Heart right ventricle (tissue), 16 donors: ENCODE results near the gene TCF4. TPM values are rescaled to one million over a fixed set of nuclear protein-coding genes. Genes with fewer than 3 reads are reported as not detected.

Experiments used
- ATAC-seq, 8 donors: fragments of 200-7000 bp; cut with Tn5 transposase; one replicate each; pipeline ENCODE4 v1.9.1; 2020; ENCODE audit warnings: mild to moderate bottlenecking in 8 of 8, moderate library complexity in 8 of 8, moderate number of reproducible peaks in 1 of 8
- DNase-seq, 2 donors: peaks; one replicate each; pipeline ENCODE4 v3.0.0-alpha.2; 2020
- H3K27ac ChIP-seq, 10 donors: fragments of 200-600 bp; sonication (generic) in 2 of 10; one replicate each; pipeline versions ENCODE4 v1.5.0 to v1.8.0; 2020 to 2022; ENCODE audit warnings: mild to moderate bottlenecking in 3 of 10
- H3K27me3 ChIP-seq, 7 donors: fragments of 200-600 bp; one replicate each; pipeline ENCODE4 v1.8.0; 2021 to 2022; ENCODE audit warnings: mild to moderate bottlenecking in 2 of 7
- H3K36me3 ChIP-seq, 9 donors: fragments of 200-600 bp; sonication (generic) in 1 of 9; one replicate each; pipeline versions ENCODE4 v1.5.0 to v1.8.0; 2020 to 2022; ENCODE audit warnings: mild to moderate bottlenecking in 2 of 9
- H3K4me1 ChIP-seq, 9 donors: fragments of 200-600 bp; sonication (generic) in 1 of 9; one replicate each; pipeline versions ENCODE4 v1.5.0 to v1.8.0; 2020 to 2022; ENCODE audit warnings: mild to moderate bottlenecking in 4 of 9
- H3K4me3 ChIP-seq, 10 donors: fragments of 200-600 bp; sonication (generic) in 2 of 10; one replicate each; pipeline versions ENCODE4 v1.5.0 to v1.8.0; 2020 to 2022; ENCODE audit warnings: mild to moderate bottlenecking in 7 of 10, moderate library complexity in 2 of 10
- H3K9me3 ChIP-seq, 11 donors: fragments of 200-600 bp in 10 of 11; sonication (generic) in 2 of 11; one replicate each; pipeline versions ENCODE4 v1.5.0 to v1.8.0; 2013 to 2022; ENCODE audit warnings: mild to moderate bottlenecking in 2 of 11, control low read depth in 1 of 11, moderate library complexity in 1 of 11
- CTCF ChIP-seq, 9 donors: fragments of 200-600 bp; sonication (generic) in 2 of 9; IDR thresholded peaks; one replicate each; pipeline versions ENCODE4 v1.5.0 to v1.8.0; 2021 to 2022; ENCODE audit warnings: antibody characterized with exemption in 9 of 9, mild to moderate bottlenecking in 5 of 9, moderate library complexity in 1 of 9
- WGBS, 2 donors: extraction: QIAGEN DNeasy Blood & Tissue Kit; methylation state at CpG; one replicate each; pipeline ENCODE4 v1.1.7; 2013; ENCODE audit warnings: inconsistent platforms in 1 of 2; 5-methylcytosine and 5-hydroxymethylcytosine counted together
- intact Hi-C, 10 donors: fragments of 100-400 bp; cut with DNase I; formaldehyde crosslinking; loops; one replicate each; pipeline versions ENCODE4 v1.11.1 to v1.14.2; 2022
- polyA plus RNA-seq, 2 donors: library from polyadenylated mRNA; stranded (reverse); fragments of 200-250 nt; gene quantifications; one replicate each; pipeline ENCODE4 v1.2.3, GENCODE V29; 2013
- total RNA-seq, 10 donors: library from RNA; stranded (reverse); fragmentation: NEBNext Ultra II Directional in 3 of 10; extraction: Animal tissue kit (Norgen Biotek cat#: 25700) in 3 of 10; gene quantifications; one replicate each; pipeline versions ENCODE4 v1.2.1 to v1.2.4, GENCODE V29; 2021 to 2023
- donor health status: Arrhythmogenic right ventricular cardiomyopathy.
- donor health status: ischemic (EF 13 %, LVEDD 7.1; RV severe dilation, severe dysfunction).
- donor health status: healthy with polysubstance abuse.
- donor health status: DM: no; HTN: yes; CAD: no.
- donor health status: DM: no; HTN: no; CAD: no.
- donor health status: ischemic (EF 25% LVEDD 6.9; RV normal size, moderate dysfunction).
- donor health status: ischemic (EF 25% LVEDD 5.7; RV mildly dilated, moderate dysfunction).
- donor health status: healthy.
- donor health status: DM: yes; HTN: yes; CAD: no.
- donor health status: Ischemic cardiomyopathy.
- donor health status: ischemic (EF 35%, LVEDD 5.7; RV mildly dilated, moderate dysfunction).
- donor health status: nonischemic (EF 11% LVEDD 7.7; RV severe dilation, severe dysfunction).
- donor health status: DM: yes; HTN: yes; CAD: no.
- donor health status: PGD.
- donor health status: ischemic (EF 29% LVEDD 5.4; RV normal size, mild dysfunction).
- donor health status: nonischemic (EF 23%, LVEDD 6.1; RV moderate dilation, normal function).

Gene TCF4
- total and polyA plus RNA-seq, 12 donors, result 12.6 to 90.1 (median 65.5) TPM

GRCh38 chr18:55214969-55215368 lies 373.0 kb downstream of the TCF4 start:
- intact Hi-C loops, result loop anchor here in 2 of 10 donors (10.0 kb wide), 2 partner anchors 80 to 120 kb away; no protein-coding TSS in a partner anchor
- no peak overlapping the region for H3K4me3 ChIP-seq
- peaks cover 0 to 10% (median 0%) of the 10 kb centered on the region in 11 donors for H3K9me3 ChIP-seq
- H3K36me3 ChIP-seq, result no peaks in the 10 kb centered on the region
- H3K27ac ChIP-seq, result no peak overlapping the region
- peaks cover 0 to 10% (median 3%) of the 10 kb centered on the region in 9 donors for H3K4me1 ChIP-seq
- WGBS, 2 donors, result 87 to 88% methylated on average over 5 of the region's 5 CpGs
- no peaks in the 10 kb centered on the region for H3K27me3 ChIP-seq
- DNase-seq, result no peak
- ATAC-seq, result no peak
- no peak for TF ChIP-seq CTCF (IDR thresholded peaks at IDR 0.05)

- no peak overlapping the region for H3K27ac ChIP-seq
- WGBS, 2 donors, result 57 to 66% methylated on average over 2 of the region's 2 CpGs
- H3K4me1 ChIP-seq, result peaks cover 0 to 6% (median 0%) of the 10 kb centered on the region in 9 donors
- H3K4me3 ChIP-seq, result no peak overlapping the region
- TF ChIP-seq CTCF (IDR thresholded peaks at IDR 0.05), result no peak
- H3K36me3 ChIP-seq, result no peaks in the 10 kb centered on the region
- H3K27me3 ChIP-seq, result no peaks in the 10 kb centered on the region
- ATAC-seq (no peak), DNase-seq (no peak)
- peaks cover 0 to 9% (median 0%) of the 10 kb centered on the region in 11 donors for H3K9me3 ChIP-seq
- intact Hi-C loops, result loop anchor here in 2 of 10 donors (10.0 kb wide), 2 partner anchors 80 to 120 kb away; no protein-coding TSS in a partner anchor
Measured at GRCh38 chr18:55214534-55214933, 373.5 kb downstream of the TCF4 start.

GRCh38 chr18:55213586-55213985 lies 374.4 kb downstream of the TCF4 start:
- peaks cover 0 to 4% (median 0%) of the 10 kb centered on the region in 11 donors for H3K9me3 ChIP-seq
- H3K4me1 ChIP-seq, result peaks cover 0 to 1% (median 0%) of the 10 kb centered on the region in 9 donors
- no peaks in the 10 kb centered on the region for H3K36me3 ChIP-seq
- no peaks in the 10 kb centered on the region for H3K27me3 ChIP-seq
- TF ChIP-seq CTCF (IDR thresholded peaks at IDR 0.05), result no peak
- DNase-seq (no peak), ATAC-seq (no peak)
- H3K27ac ChIP-seq, result no peak overlapping the region
- intact Hi-C loops, result loop anchor here in 2 of 10 donors (10.0 kb wide), 2 partner anchors 79 to 119 kb away; no protein-coding TSS in a partner anchor
- WGBS, 2 donors, result 81 to 91% methylated on average over 1 of the region's 1 CpG
- H3K4me3 ChIP-seq, result no peak overlapping the region

GRCh38 chr18:55206927-55207326 lies 381.1 kb downstream of the TCF4 start:
- H3K4me1 ChIP-seq, result no peaks in the 10 kb centered on the region
- no peak for TF ChIP-seq CTCF (IDR thresholded peaks at IDR 0.05)
- no peak overlapping the region for H3K4me3 ChIP-seq
- H3K27ac ChIP-seq, result no peak overlapping the region
- intact Hi-C loops, result no loop called here
- no peak for ATAC-seq
- H3K36me3 ChIP-seq, result no peaks in the 10 kb centered on the region
- 70 to 72% methylated on average over 2 of the region's 2 CpGs for WGBS, 2 donors
- no peak for DNase-seq
- H3K27me3 ChIP-seq, result no peaks in the 10 kb centered on the region
- H3K9me3 ChIP-seq, result peaks cover 0 to 8% (median 0%) of the 10 kb centered on the region in 11 donors
